Thoracic aorta (tissue), 2 donors: ENCODE data around the gene PTMA. TPM values are rescaled to one million over a fixed set of nuclear protein-coding genes. Genes with fewer than 3 reads are reported as not detected.
"Not testable (repeated sequence)": the region's sequence is repeated elsewhere in the genome, so short reads cannot be mapped to it uniquely, and the experiment has no call there.

Source experiments
- ATAC-seq: fragments of 150-250 bp; one replicate; pipeline ENCODE4 v1.8.0; 2017; ENCODE audit warnings: low read depth; ENCODE audit not compliant: insufficient number of reproducible peaks, low FRiP score
- DNase-seq: peaks from one replicate; pipeline ENCODE4 v3.0.0-alpha.2; 2020; ENCODE audit warnings: low spot score
- H3K27ac ChIP-seq, 2 donors: fragments of 200-600 bp; sonication (generic); 1 replicate in 1 of 2; 2 replicates in 1 of 2; pipeline ENCODE4 v1.5.1; 2016; ENCODE audit warnings: mild to moderate bottlenecking in 2 of 2, moderate library complexity in 2 of 2
- H3K27me3 ChIP-seq: fragments of 200-600 bp; sonication (generic); replicated peaks from 2 replicates; pipeline ENCODE4 v1.6.0; 2016; ENCODE audit warnings: mild to moderate bottlenecking; ENCODE audit not compliant: insufficient read depth
- H3K36me3 ChIP-seq: fragments of 200-600 bp; sonication (generic); one replicate; pipeline ENCODE4 v1.5.1; 2016
- H3K4me1 ChIP-seq, 2 donors: fragments of 200-600 bp; sonication (generic); 1 replicate in 1 of 2; 2 replicates in 1 of 2; pipeline versions ENCODE4 v1.5.1 to v1.6.0; 2016; ENCODE audit warnings: low read depth in 2 of 2, mild to moderate bottlenecking in 1 of 2; ENCODE audit not compliant: control insufficient read depth in 1 of 2
- H3K4me3 ChIP-seq: fragments of 200-600 bp; sonication (generic); 2 replicates; pipeline ENCODE4 v1.5.1; 2016; ENCODE audit warnings: mild to moderate bottlenecking
- H3K9me3 ChIP-seq: fragments of 200-600 bp; sonication (generic); 2 replicates; pipeline ENCODE4 v1.5.1; 2016
- total RNA-seq, 2 donors: library from RNA; depleted of rRNA; stranded (reverse); fragments of >200 nt; gene quantifications; one replicate each; pipeline versions ENCODE4 v1.1.0 to v1.2.3, GENCODE V29; 2016
- TF ChIP-seq, protein P1 (sequence below): fragments of 200-600 bp; sonication (generic); IDR thresholded peaks from one replicate; pipeline ENCODE4 v1.5.1; 2019; ENCODE audit warnings: antibody characterized with exemption

The PTMA gene
- total RNA-seq, 2 donors from 2014 or later = 700 to 1,022 TPM

DNA sequence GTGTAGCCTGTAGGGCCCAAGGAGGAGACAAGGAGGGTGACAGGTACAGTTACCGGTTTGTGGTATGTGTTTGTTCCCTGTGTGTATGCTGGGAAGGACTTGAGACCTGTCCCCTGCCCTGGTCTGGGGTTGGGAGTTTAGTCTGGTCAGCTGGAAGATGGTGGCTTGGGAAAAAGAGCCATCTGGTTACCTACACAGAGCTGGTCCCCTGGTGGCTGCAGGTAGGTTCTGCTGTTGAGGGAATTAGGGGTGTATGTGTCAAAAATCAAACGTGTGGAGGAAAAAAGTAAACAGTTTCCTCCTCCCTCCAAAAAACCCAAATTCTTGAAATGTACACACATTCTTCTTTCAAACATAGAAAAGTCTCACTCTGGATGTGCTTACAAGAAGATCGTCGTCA lies 24.3 kb downstream of the PTMA start:
- H3K27ac ChIP-seq = no peak overlapping the region
- H3K27me3 ChIP-seq = no peaks in the 10 kb centered on the region
- DNase-seq (no peak), ATAC-seq (no peak)
- TF ChIP-seq, protein P1, sequence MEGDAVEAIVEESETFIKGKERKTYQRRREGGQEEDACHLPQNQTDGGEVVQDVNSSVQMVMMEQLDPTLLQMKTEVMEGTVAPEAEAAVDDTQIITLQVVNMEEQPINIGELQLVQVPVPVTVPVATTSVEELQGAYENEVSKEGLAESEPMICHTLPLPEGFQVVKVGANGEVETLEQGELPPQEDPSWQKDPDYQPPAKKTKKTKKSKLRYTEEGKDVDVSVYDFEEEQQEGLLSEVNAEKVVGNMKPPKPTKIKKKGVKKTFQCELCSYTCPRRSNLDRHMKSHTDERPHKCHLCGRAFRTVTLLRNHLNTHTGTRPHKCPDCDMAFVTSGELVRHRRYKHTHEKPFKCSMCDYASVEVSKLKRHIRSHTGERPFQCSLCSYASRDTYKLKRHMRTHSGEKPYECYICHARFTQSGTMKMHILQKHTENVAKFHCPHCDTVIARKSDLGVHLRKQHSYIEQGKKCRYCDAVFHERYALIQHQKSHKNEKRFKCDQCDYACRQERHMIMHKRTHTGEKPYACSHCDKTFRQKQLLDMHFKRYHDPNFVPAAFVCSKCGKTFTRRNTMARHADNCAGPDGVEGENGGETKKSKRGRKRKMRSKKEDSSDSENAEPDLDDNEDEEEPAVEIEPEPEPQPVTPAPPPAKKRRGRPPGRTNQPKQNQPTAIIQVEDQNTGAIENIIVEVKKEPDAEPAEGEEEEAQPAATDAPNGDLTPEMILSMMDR = no peak
- no peak overlapping the region for H3K4me3 ChIP-seq
- no peaks in the 10 kb centered on the region for H3K4me1 ChIP-seq
- H3K9me3 ChIP-seq = no peaks in the 10 kb centered on the region
- H3K36me3 ChIP-seq = peaks cover 24% of the 10 kb centered on the region

DNA sequence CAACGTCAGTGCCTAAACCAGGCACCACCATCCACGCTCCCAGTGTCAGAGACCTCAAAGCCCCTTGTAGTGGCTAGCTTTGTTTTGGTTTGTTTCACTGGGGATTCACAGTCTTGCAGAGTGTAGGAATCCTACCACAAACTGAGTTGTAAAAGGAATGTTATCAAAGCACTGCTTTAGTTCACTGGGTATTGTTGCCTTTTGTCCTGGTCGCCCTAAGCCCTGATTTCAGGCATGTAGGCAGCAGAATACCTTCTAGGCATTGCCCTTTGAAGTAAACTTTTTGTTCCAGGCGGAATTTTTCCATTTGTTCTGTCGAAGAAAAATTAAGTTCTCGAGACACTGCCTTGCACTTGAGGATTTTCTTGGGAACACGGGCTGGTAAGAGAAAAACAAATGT lies 29.4 kb downstream of the PTMA start:
- Histone ChIP-seq H3K36me3 (peaks cover 20% of the 10 kb centered on the region), H3K4me1 (no peaks in the 10 kb centered on the region), H3K9me3 (no peaks in the 10 kb centered on the region), H3K27me3 (no peaks in the 10 kb centered on the region), H3K4me3 (no peak overlapping the region), H3K27ac (no peak overlapping the region)
- no peak for ATAC-seq
- TF ChIP-seq, protein P1 = no peak
- no peak for DNase-seq

DNA sequence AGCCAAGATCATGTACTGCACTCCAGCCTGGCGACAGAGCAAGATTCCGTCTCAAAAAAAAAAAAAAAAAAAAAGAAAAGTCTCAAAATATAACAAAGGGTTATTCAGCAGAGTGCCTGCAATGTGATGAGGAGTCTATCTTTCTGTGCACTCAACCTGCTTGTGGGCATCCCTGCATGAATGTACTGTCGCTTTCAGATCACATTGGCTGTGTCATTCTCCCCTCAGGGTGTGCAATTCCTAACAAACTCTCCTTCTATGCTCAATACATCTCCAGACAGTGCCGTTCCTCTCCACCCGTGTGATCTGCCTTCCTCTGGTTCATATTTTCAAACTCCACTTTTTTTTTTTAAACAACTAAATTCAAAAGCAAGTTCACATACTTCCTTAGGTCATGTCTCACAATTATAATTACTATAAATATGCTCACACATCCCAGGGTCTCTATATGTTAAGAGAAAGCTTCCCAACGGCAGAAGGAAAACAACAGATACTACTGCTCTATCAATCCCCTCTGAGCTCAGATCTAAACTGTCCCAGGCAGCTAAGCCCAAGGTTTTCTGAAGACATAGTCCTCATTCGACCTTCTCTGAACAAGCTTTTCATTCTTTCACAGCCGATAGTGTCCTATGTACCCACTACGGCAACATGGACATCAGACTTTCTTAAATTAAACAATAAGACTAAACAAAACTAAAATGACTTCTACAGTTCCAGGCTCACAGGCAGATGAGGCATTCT lies 35.2 kb downstream of the PTMA start:
- H3K27ac ChIP-seq = no peak overlapping the region
- TF ChIP-seq, protein P1 = no peak
- DNase-seq (no peak), ATAC-seq (no peak)
- no peaks in the 10 kb centered on the region for H3K4me1 ChIP-seq
- H3K36me3 ChIP-seq = no peaks in the 10 kb centered on the region
- no peaks in the 10 kb centered on the region for H3K9me3 ChIP-seq
- no peak overlapping the region for H3K4me3 ChIP-seq
- H3K27me3 ChIP-seq = no peaks in the 10 kb centered on the region

DNA sequence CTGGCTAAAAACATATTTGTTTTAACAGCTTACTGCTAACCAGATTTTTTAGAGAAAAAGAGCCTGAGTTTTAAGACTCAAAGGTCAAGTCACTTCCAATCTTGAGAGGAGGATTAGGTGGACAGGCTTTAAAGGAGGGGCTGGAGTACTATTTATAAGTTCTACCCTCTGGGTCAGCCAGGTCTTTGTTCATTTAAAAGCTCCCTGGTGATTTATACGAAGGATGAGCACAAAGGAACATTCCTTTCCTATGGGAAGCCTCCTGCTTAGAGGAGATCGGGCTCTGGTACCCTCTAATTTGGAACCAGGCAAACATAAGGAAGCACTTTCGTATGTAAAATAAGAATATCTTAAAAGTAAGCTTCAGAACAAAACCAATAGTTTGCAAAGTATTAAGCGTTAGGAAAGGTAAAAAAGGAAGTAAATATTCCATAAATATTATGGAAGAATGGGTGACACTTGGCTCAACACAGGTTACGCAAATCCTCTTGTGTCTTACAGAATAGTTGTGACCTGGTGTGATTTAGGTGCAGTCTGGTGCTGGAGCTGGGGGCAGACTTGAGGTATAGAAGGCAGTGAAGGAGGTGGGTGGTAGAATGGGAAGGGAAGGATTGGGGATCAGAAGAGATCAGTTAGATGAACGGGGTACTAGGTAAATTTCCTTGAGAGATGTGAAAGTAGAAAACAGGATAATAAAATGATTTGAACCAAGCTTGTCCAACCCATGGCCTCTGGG lies 37.1 kb downstream of the PTMA start:
- ATAC-seq (no peak), DNase-seq (no peak)
- no peak overlapping the region for H3K27ac ChIP-seq
- no peak overlapping the region for H3K4me3 ChIP-seq
- no peaks in the 10 kb centered on the region for H3K27me3 ChIP-seq
- TF ChIP-seq, protein P1 = no peak
- H3K36me3 ChIP-seq = no peaks in the 10 kb centered on the region
- no peaks in the 10 kb centered on the region for H3K9me3 ChIP-seq
- H3K4me1 ChIP-seq = no peaks in the 10 kb centered on the region

DNA sequence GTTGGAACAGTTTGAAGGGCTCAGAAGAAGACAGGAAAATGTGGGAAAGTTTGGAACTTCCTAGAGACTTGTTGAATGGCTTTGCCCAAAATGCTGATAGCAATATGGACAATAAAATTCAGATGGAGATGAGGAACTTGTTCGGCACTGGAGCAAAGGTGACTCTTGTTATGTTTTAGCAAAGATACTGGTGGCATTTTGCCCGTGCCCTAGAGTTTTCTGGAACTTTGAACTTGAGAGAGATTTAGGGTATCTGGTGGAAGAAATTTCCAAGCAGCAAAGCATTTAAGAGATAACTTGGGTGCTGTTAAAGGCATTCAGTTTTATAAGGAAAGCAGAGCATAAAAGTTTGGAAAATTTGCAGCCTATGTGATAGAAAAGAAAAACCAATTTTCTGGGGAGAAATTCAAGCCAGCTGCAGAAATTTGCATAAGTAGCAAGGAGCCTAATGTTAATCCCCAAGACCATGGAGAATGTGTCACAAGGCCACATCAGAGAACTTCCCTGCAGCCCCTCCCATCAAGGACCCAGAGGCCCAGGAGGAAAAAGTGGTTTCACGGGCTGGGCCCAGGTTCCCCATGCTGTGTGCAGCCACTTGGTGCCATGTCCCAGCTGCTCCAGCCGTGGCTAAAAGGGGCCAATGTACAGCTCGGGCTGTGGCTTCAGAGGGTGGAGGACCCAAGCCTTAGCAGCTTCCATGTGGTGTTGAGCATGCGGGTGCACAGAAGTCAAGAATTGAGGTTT lies 40.0 kb downstream of the PTMA start:
- H3K4me1 ChIP-seq, H3K27me3 ChIP-seq, H3K27ac ChIP-seq, H3K36me3 ChIP-seq, DNase-seq, ATAC-seq, H3K9me3 ChIP-seq, H3K4me3 ChIP-seq: not testable (repeated sequence)

DNA sequence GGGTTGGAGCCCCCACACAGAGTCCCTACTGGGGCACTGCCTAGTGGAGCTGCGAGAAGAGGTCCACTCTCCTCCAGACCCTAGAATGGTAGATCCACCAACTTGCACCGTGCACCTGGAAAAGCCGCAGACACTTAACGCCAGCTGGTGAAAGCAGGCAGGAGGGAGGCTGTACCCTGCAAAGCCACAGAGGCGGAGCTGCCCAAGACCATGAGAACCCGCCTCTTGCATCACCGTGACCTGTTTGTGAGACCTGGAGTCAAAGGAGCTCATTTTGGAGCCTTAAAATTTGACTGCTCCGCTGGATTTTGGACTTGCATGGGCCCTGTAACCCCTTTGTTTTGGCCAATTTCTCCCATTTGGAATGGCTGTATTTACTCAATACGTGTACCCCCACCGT lies 40.7 kb downstream of the PTMA start:
- H3K36me3 ChIP-seq, ATAC-seq, H3K9me3 ChIP-seq, DNase-seq, H3K27me3 ChIP-seq, H3K27ac ChIP-seq, H3K4me1 ChIP-seq, H3K4me3 ChIP-seq: not testable (repeated sequence)
